ENCODE data around the gene CD180.
"Not testable (repeated sequence)": the region's sequence is repeated elsewhere in the genome, so short reads cannot be mapped to it uniquely, and the experiment has no call there.

Gene CD180

DNA sequence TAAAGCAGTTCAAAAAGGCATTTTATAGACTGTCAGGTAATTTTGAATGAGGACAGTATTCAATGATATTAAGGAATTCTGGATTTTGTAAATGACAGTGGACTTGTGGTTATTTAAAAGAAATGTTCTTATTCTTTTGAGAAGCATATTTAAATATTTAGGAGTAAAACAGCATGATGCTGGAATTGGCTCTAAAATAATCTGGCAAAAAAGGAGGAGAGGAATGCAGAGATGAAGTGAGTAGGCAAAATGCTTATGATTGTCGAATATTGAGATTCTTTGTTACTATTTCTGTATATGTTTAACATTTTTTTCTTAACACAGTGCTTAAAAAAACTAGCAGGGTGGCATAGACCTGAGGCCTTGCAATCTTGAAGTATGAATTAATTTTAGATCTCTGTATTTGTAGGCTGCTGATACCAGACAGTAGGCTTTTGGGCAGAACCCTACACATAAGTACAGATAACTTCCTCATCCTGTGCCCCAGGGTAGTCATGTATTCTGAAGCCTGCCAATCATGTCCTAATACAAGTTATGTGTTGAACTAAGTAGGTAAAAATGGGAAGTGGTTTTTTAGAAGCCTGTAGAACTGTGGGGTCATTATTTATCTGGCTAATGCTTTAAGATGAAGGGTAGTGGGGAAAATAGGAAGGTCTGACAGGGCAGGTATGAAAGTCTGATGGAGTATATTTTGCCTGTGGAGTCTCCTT, 9.4 kb downstream of the CD180 start:
- no peak for DNase-seq

GRCh38 chr5:67183859-67184258, 12.7 kb downstream of the CD180 start:
- DNase-seq, result no peak

GRCh38 chr5:67182301-67182790, 14.3 kb downstream of the CD180 start:
- DNase-seq, result no peak

DNA sequence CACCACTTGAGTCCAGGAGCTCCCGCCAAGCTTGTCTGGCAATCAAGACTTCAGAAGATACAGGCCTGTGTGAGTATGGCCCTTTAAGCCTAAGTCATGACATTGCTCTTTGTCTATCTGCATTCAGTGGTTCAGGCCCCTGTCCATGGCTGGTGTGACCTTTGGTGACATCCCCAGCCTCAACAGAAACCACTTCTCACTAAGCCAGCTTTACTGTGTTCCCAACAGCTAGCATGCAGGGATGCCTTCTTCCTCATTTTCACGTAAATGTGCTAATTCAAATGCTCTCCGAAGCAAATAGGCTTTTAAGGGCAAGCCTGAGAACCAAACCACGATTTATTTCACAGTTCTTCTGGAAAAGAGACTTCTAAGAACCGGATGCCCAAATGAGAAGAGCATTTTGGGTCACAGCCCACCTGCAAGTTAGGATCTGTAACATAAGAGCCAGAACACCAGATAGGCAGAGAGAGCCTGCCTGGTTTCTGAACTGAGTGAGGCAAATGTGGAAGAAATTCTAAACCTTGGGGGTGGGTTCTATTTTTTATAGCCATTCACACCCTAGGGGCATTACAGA, 14.9 kb downstream of the CD180 start:
- DNase-seq, result no peak

- no peak for DNase-seq
Observed at GRCh38 chr5:67179697-67180361, 16.8 kb downstream of the CD180 start.

DNA sequence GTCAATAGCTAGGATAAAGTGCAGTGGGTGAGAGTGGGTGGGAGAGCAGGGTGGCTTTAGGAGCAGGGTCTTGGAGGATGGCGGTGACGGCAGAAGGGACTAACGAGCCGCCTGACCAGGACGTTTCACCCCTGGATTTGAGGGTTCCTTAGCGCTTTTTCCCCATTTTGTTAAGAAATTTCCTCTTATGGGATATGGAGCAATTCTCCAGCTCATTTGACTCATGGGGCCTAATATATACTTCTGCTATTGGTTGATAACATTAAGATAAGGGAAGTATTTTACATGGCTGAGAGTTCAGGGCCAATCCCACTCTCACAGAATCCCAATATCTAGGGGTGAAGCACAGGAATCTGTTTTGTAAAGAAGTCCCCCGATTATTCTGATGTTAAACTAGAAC, 17.6 kb downstream of the CD180 start:
- DNase-seq, result no peak

DNA sequence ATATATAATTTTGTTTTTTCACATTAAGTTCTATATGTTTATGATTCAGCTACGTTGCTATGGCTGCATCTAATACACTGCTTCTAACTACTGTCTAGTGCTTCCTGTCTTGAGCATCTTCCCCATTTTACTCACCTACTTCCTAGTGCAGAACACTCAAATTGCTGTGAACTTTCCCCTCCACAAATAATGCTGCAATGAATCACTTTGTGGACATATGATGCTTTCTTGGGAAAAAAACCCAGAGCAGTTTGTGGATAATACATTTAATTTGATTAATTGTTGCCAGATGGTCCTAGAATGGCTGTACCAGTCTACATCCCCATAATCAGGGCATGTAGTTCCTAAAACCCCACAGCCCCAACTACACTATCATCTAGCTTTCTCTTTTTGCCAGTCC, 18.5 kb downstream of the CD180 start:
- no peak for DNase-seq

- no peak for DNase-seq
Observed at GRCh38 chr5:67176936-67177335, 19.7 kb downstream of the CD180 start.

DNA sequence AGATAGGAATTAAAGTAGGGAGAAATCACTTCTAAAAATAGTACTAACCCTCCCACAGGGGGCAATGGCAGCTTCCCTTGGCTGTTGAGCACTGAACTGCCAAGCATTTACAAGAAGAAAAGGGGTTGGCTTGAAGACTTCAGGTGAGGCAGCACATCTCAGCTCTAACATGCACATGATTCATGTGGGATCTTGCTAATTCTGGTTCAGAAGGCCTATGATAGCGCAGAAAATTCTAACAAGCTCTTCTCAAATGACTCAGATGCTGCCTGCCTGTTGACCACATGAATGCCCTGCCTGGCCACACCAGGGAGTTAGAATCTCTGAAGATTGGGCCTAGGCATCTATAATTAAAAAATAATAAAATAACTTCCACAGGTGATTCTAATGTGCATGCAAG, 22.6 kb downstream of the CD180 start:
- no peak for DNase-seq

DNA sequence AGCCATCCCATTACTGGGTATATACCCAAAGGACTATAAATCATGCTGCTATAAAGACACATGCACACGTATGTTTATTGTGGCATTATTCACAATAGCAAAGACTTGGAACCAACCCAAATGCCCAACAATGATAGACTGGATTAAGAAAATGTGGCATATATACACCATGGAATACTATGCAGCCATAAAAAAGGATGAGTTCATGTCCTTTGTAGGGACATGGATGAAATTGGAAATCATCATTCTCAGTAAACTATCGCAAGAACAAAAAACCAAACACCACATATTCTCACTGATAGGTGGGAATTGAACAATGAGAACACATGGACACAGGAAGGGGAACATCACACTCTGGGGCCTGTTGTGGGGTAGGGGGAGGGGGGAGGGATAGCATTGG, 23.2 kb downstream of the CD180 start:
- not testable (repeated sequence) for DNase-seq

- no peak for DNase-seq
Observed at GRCh38 chr5:67170767-67171166, 25.8 kb downstream of the CD180 start.

GRCh38 chr5:67168069-67168468, 28.5 kb downstream of the CD180 start:
- no peak for DNase-seq

- DNase-seq, result peak in 2 of 4 experiments; percentile 49 to 56
Observed at GRCh38 chr5:67166460-67167285, 29.9 kb downstream of the CD180 start.

DNA sequence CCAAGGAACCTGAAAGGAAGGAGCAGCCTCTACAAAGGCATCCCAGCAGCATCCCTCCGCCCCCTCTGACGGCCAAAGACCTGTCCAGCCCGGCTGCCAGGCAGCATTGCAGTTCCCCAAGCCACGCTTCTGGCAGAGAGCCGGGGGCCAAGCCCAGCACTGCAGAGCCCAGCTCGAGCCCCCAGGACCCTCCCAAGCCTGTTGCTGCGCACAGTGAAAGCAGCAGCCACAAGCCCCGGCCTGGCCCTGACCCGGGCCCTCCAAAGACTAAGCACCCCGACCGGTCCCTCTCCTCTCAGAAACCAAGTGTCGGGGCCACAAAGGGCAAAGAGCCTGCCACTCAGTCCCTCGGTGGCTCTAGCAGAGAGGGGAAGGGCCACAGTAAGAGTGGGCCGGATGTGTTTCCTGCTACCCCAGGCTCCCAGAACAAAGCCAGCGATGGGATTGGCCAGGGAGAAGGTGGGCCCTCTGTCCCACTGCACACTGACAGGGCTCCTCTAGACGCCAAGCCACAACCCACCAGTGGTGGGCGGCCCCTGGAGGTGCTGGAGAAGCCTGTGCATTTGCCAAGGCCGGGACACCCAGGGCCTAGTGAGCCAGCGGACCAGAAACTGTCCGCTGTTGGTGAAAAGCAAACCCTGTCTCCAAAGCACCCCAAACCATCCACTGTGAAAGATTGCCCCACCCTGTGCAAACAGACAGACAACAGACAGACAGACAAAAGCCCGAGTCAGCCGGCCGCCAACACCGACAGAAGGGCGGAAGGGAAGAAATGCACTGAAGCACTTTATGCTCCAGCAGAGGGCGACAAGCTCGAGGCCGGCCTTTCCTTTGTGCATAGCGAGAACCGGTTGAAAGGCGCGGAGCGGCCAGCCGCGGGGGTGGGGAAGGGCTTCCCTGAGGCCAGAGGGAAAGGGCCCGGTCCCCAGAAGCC, 30.8 kb downstream of the CD180 start:
- peak; percentile 38 to 69 (median 54) for DNase-seq

- no peak for DNase-seq
Observed at GRCh38 chr5:67164856-67165525, 31.6 kb downstream of the CD180 start.

- DNase-seq, result no peak
Observed at GRCh38 chr5:67163863-67164595, 32.6 kb downstream of the CD180 start.

DNA sequence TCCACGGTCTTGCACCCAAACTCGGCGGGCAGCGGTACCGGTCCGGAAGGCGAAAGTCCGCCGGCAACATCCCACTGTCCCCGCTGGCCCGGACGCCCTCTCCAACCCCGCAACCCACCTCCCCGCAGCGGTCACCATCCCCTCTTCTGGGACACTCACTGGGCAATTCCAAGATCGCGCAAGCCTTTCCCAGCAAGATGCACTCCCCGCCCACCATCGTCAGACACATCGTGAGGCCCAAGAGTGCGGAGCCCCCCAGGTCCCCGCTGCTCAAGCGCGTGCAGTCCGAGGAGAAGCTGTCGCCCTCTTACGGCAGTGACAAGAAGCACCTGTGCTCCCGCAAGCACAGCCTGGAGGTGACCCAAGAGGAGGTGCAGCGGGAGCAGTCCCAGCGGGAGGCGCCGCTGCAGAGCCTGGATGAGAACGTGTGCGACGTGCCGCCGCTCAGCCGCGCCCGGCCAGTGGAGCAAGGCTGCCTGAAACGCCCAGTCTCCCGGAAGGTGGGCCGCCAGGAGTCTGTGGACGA, 33.3 kb downstream of the CD180 start:
- no peak for DNase-seq

DNA sequence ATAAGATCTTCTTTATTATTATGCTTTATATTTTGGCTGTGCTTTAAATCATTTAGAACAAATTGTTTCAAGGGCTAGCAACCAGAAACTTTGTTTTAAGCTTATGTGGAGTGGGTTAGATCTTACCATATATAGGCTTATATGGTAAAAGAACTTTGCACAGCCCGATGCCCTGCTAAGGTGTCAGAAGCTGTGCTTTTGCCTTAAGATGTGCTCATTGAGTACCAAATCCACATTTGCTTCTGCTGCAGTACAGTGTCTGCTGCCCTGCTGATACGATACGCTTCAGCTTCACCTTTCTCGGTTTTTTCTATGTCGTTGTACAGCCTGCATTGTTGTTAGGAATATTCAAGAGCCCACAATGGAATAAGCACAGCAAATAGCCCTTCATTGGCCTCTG, 34.8 kb downstream of the CD180 start:
- no peak for DNase-seq

DNA sequence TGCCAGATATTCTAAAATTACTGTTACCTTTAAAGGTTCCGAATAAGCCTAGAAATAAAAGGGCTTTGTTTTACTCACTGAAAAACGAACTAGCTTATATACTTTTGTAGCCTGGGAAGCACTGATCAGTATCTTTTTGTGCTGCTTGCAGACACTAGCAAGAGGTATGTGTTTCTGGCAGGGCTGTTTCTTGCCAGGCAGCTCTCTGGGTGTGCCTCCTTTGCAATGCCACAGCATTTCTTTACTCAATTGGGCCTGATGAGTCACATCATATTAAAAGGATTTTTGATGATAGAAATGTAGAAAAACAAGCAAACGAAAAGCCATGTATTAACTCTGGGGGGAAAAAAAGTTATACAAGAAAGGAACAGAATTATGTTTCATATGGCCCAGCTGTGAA, 35.6 kb downstream of the CD180 start:
- DNase-seq, result peak in 2 of 4 experiments; percentile 22 to 27

DNA sequence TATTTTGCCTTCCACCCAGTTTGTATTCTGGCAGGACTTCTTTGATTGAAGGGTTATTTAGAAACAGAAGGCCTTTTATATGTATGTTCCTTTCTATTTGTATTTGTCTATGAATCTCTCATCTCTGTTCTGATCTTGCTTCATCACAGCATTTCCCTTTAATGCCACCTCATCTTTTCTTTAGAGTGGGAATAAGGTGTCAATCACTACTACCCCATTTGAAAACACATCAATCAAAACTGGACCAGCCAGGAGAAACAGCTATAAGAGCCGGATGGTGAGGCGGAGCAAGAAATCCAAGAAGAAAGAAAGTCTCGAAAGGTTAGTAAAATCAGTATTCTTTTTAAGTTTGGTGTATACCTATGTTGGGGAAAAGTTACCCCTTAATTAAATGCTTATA, 36.3 kb downstream of the CD180 start:
- DNase-seq, result no peak

Data from activated naive CD4-positive, alpha-beta T cell (primary cell).